Measurements from ENCODE around the gene TBXT.
"Not testable (repeated sequence)": the region's sequence is repeated elsewhere in the genome, so short reads cannot be mapped to it uniquely, and the experiment has no call there.

TBXT gene

GRCh38 chr6:166172546-166172945 lies 4.9 kb upstream of the TBXT start:
- DNase-seq (ENCODE audit: low spot score): no peak

GRCh38 chr6:166169549-166170421 lies 2.1 kb upstream of the TBXT start:
- DNase-seq (ENCODE audit: low spot score): peak; percentile 52

- DNase-seq (ENCODE audit: low spot score): peak; percentile 55
Measured at GRCh38 chr6:166168616-166169548, 1.2 kb upstream of the TBXT start.

DNA sequence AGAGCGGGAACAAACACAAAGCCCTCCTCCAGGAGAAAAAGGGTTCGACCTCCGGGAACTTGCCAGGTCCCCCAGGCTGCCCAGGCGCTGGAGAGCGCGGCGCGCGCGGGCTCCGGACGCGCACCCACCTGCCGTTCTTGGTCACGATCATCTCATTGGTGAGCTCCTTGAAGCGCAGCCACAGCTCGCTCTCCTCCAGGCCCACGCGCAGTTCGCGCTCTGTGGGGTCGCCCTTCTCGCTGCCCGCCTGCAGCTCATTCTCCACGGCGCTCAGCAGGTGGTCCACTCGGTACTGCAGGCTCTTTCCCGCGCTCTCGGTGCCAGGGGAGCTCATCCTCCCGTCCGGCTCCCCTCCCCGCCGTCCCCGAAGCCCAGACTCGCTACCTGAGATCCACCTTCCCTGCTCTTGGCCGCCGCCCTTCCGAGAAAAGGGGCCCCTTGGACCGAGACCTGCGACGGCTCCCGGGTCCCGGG lies 356 bp downstream of the TBXT start:
- DNase-seq (ENCODE audit: low spot score): peak; percentile 60

- peak; percentile 55 for DNase-seq (ENCODE audit: low spot score)
Measured at GRCh38 chr6:166166314-166167257, 1.1 kb downstream of the TBXT start.

- no peak for DNase-seq (ENCODE audit: low spot score)
Measured at GRCh38 chr6:166165558-166166313, 1.9 kb downstream of the TBXT start.

GRCh38 chr6:166162599-166163342 lies 4.9 kb downstream of the TBXT start:
- no peak for DNase-seq (ENCODE audit: low spot score)

DNA sequence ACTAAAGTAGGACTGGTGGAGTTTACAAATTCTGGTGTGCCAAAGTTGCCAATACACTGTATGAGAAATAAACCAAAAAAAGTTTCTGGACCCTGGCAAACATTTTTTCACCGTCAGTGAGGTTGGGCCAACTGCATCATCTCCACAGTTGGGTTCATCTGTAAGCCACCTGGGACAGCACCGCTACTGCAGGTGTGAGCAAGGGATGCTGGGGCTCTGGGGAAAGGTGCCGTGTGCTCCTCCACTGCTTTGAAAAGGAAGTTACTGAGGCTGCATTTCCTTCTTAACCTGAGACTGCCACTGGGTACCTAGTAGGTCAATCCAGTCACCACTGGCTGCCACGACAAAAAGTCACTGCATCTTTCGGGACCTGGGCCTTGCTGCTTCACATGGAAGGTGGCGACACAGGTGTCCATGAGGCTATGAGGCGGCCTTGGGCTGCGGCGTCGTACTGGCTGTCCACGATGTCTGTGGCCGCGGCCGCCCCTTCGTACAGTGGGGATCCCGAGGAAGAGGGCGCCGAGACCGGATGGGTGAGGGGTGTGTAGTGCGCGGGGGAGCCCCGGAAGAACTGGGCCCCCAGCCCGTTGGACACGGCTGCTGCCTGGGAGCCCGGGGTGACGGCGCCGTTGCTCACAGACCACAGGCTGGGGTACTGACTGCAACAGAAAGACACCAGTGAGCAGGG lies 9.6 kb downstream of the TBXT start:
- no peak for DNase-seq (ENCODE audit: low spot score)

GRCh38 chr6:166156942-166157341 lies 10.7 kb downstream of the TBXT start:
- DNase-seq (ENCODE audit: low spot score): no peak

DNA sequence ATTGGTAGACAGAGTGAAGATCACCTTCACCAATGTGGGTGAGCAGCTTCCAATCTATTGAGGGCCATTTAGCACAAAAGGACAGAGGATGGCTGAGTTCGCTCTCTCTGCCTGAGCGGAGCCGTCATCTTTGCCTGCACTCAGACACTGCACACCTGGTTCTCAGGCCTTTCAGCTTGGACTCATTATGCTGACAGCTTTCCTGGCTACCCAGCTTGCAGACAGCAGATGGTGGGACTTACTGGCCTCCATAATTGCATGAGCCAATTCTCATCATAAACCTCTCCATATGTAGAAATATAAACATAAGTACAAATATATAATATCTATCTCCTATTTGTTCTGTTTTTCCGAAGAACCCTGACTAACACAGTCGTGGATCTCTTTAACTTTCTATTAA lies 13.7 kb downstream of the TBXT start:
- DNase-seq (ENCODE audit: low spot score): no peak

DNA sequence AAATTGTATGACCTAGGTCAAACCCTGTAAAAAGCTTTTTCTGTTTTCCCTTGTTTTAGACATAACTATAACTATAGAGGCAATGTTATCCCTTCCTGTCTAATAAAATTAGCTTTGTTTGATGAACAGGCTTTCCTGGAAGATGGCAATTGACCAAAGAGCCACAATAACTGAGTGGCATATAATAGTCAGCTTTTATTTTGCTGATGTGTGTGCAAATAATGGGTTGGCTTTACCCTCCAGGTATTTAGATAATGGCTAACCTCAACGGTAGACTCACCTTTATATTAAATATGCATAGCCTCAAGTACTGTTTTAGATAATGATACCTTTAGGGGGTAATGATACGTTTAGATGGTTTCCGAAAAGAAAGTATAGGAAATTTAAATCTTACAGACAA lies 15.0 kb downstream of the TBXT start:
- DNase-seq (ENCODE audit: low spot score): no peak

DNA sequence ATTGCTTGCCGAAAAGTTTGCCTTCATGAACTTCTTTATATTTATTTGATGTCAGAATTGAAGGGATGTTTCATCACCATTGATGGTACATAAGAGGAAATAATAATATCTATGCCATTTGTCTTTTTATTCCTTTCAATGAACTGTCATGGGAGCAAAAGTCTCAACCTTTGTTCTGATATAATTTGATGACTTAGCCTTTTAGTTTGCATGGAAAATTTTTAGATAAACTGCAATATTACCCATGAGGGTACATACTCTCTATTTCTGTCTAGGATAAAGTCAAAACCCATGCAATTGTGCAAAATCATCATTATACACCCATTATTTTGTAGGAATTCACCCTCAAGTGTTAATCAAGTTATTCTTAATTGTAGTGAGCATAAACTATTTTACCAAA lies 15.9 kb downstream of the TBXT start:
- no peak for DNase-seq (ENCODE audit: low spot score)

- DNase-seq (ENCODE audit: low spot score): no peak
Measured at GRCh38 chr6:166145751-166146150, 21.9 kb downstream of the TBXT start.

DNA sequence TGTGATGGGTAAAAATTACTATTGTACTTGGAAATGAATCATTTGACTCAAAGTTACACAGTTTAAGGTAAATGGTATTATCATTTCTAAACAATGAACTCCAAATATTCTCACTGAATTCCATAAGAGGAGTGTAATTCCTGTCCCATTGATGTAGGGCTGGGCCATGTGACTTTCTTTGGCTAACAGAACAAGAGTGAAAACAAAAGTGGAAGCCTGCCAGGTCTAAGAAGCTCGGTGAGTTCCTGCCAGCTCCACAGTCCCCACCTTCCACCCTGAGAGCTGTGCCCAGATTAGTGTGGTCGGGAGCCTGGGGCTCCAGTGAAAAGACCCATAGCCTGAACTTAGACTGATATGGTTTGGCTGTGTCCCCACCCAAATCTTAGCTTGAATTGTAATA lies 24.6 kb downstream of the TBXT start:
- no peak for DNase-seq (ENCODE audit: low spot score)

DNA sequence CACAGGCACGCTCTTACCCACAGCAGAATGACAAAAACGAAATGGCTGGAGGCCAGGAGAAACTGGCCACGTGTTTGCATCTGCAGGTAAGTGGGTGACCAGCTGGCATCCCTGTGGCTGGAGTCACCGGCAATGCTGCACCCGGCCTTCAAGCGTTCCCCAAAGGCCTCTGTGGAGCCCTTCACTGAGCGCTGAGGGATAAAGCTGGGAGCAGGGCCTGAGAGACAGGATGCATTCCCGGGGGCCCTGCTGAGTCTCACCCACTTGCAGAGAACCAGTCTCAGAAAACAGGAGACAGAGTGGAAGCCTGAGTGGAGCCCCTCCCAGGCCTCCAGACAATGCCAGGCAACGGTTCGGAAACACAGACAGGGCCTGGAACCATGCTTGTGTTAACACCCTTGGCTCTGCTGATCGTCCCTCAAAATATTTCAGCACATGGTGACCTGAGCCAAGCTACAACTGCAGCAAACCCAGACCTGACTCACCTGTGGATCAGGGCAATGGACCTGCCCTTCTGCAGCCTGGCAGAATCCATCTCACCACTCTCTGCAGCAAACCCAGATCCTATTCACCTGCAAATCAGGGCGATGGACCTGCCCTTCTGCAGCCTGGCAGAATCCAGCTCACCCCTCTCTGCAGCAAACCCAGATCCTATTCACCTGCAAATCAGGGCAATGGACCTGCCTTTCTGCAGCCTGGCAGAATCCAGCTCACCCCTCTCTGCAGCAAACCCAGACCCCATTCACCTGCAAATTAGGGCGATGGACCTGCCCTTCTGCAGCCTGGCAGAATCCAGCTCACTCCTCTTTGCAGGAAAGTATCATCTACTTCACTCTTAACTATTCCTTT lies 39.8 kb downstream of the TBXT start:
- no peak for DNase-seq (ENCODE audit: low spot score)

DNA sequence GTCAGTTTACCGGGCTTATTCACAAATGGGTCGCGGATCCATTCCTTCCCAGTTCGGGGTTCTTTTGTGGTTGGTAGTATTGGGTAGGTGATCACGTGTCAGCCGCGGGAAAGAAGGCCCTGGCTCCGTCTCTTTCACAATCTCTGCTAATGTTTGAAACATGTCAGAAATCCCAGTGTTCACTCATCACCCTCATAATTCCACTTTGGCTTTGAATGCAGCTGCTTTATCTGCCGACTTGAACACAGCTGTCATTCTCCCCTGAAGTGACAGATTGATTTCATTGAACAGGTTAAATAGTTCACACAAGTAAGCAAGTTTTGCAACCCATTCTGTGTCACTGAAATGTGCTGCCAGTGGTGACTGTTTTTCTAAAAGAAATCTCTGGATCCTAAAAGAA lies 44.5 kb downstream of the TBXT start:
- not testable (repeated sequence) for DNase-seq (ENCODE audit: low spot score)

DNA sequence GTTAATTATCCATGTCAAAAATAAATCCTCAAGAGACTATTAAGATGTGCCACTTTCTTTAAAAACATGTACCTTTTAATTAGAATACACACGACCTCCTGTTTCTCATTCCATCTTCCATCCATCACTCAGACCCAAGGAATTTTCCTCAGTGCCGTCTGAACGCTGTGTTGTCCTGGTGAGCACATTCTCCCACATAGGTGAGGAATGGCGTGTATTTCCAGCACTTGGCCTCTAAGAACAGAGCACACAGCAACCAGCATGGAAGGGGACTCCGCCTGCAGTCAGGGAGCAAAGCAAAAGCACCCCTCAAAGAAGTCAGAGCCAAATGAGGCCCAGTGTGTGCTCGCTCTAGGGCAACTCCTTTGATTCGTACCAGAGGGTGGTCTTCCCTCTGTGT lies 45.9 kb downstream of the TBXT start:
- DNase-seq (ENCODE audit: low spot score): no peak

- no peak for DNase-seq (ENCODE audit: low spot score)
Measured at GRCh38 chr6:166119116-166119911, 48.3 kb downstream of the TBXT start.
